Neural cell (in vitro differentiated cells): ENCODE measurements around the gene KYAT1. TPM values are rescaled to one million over a fixed set of nuclear protein-coding genes. Genes with fewer than 3 reads are reported as not detected.
A peak's percentile ranks its signal among the peaks of the same experiment; 100 is the strongest.

ENCODE experiments used
- H2AFZ ChIP-seq: fragments of 200-600, 300-800 bp; sonication (generic), shearing (Covaris generic); 2 replicates; pipeline ENCODE4 v1.6.0; 2014; ENCODE audit warnings: low read depth, mild to moderate bottlenecking, antibody characterized with exemption, low read length, moderate library complexity
- H3F3A ChIP-seq: fragments of 200-600 bp; shearing (Covaris generic); 2 replicates; pipeline ENCODE4 v1.6.1; 2016; ENCODE audit warnings: mild to moderate bottlenecking, moderate library complexity, mixed read lengths, antibody characterized with exemption, low read length; ENCODE audit not compliant: insufficient read depth, poor library complexity, severe bottlenecking
- H3K27ac ChIP-seq: fragments of 200-600, 300-800 bp; sonication (generic), shearing (Covaris generic); 2 replicates; pipeline ENCODE4 v1.5.1; 2014; ENCODE audit warnings: mild to moderate bottlenecking, low read length, moderate library complexity
- H3K27me3 ChIP-seq: fragments of 300-800, 200-600 bp; sonication (generic), shearing (Covaris generic); 2 replicates; pipeline ENCODE4 v1.6.0; 2014; ENCODE audit warnings: mild to moderate bottlenecking, low read depth, low read length, moderate library complexity; ENCODE audit not compliant: insufficient read depth
- H3K36me3 ChIP-seq: fragments of 300-800, 200-600 bp; sonication (generic), shearing (Covaris generic); 2 replicates; pipeline ENCODE4 v1.5.1; 2014; ENCODE audit warnings: mild to moderate bottlenecking, antibody characterized with exemption, low read length, moderate library complexity; ENCODE audit not compliant: insufficient read depth
- H3K4me2 ChIP-seq: fragments of 300-800, 200-600 bp; sonication (generic), shearing (Covaris generic); 2 replicates; pipeline ENCODE4 v1.6.0; 2014; ENCODE audit warnings: mild to moderate bottlenecking, low read length
- H3K4me3 ChIP-seq: fragments of 300-800, 200-600 bp; sonication (generic), shearing (Covaris generic); 2 replicates; pipeline ENCODE4 v1.5.1; 2014; ENCODE audit warnings: mild to moderate bottlenecking, low read length, moderate library complexity
- H3K79me2 ChIP-seq: fragments of 200-600 bp; shearing (Covaris generic); replicated peaks from 2 replicates; pipeline ENCODE4 v1.6.0; 2014; ENCODE audit warnings: mild to moderate bottlenecking, low read length, moderate library complexity; ENCODE audit not compliant: insufficient read depth
- H3K9ac ChIP-seq: fragments of 300-800, 200-600 bp; sonication (generic), shearing (Covaris generic); 2 replicates; pipeline ENCODE4 v1.6.1; 2016; ENCODE audit warnings: mild to moderate bottlenecking, low read length, mixed read lengths
- H3K9me2 ChIP-seq: fragments of 200-600 bp; shearing (Covaris generic); 2 replicates; pipeline ENCODE4 v1.6.1; 2016; ENCODE audit warnings: mild to moderate bottlenecking, low read length, mixed read lengths; ENCODE audit not compliant: insufficient read depth
- H3K9me3 ChIP-seq: fragments of 200-600, 300-800 bp; sonication (generic), shearing (Covaris generic); 2 replicates; pipeline ENCODE4 v1.6.1; 2016; ENCODE audit warnings: mild to moderate bottlenecking, mixed run types, low read length, moderate library complexity, mixed read lengths
- H4K20me1 ChIP-seq: fragments of 200-600 bp; shearing (Covaris generic); 2 replicates; pipeline ENCODE4 v1.6.1; 2016; ENCODE audit warnings: mild to moderate bottlenecking, mixed run types; ENCODE audit not compliant: insufficient read depth
- CTCF ChIP-seq: fragments of 450-650 bp; IDR thresholded peaks from 2 replicates; pipeline ENCODE4 v1.5.1; 2014; ENCODE audit warnings: antibody characterized with exemption, mild to moderate bottlenecking, moderate library complexity; ENCODE audit not compliant: poor library complexity, severe bottlenecking
- EP300 ChIP-seq: fragments of 450-650 bp; conservative IDR thresholded peaks from 2 replicates; pipeline ENCODE4 v1.6.1; 2014; ENCODE audit warnings: antibody characterized with exemption, mild to moderate bottlenecking, moderate library complexity; ENCODE audit not compliant: poor library complexity, severe bottlenecking
- EZH2 ChIP-seq: fragments of 200-600, 300-800 bp; shearing (Covaris generic), sonication (generic); IDR thresholded peaks from 2 replicates; pipeline ENCODE4 v1.6.1; 2014; ENCODE audit warnings: antibody characterized with exemption, low read length, borderline replicate concordance, mild to moderate bottlenecking; ENCODE audit not compliant: insufficient read depth, poor library complexity, severe bottlenecking
- MXI1 ChIP-seq: fragments of 450-650 bp; conservative IDR thresholded peaks from 2 replicates; pipeline ENCODE4 v1.6.1; 2014; ENCODE audit warnings: antibody characterized with exemption, mild to moderate bottlenecking; ENCODE audit not compliant: poor library complexity, severe bottlenecking
- POLR2AphosphoS5 ChIP-seq: IDR thresholded peaks from 2 replicates; pipeline ENCODE4 v1.6.1; 2012
- RAD21 ChIP-seq: fragments of 450-650 bp; conservative IDR thresholded peaks from 2 replicates; pipeline ENCODE4 v1.6.1; 2014; ENCODE audit warnings: antibody characterized with exemption, mild to moderate bottlenecking, moderate library complexity
- REST ChIP-seq: IDR thresholded peaks from 2 replicates; pipeline ENCODE4 v1.6.1; 2012; ENCODE audit warnings: borderline replicate concordance
- SMC3 ChIP-seq: fragments of 450-650 bp; conservative IDR thresholded peaks from 2 replicates; pipeline ENCODE4 v1.6.1; 2014; ENCODE audit warnings: antibody characterized with exemption, mild to moderate bottlenecking, moderate library complexity; ENCODE audit not compliant: poor library complexity
- TAF1 ChIP-seq: IDR thresholded peaks from 2 replicates; pipeline ENCODE4 v1.6.1; 2012; ENCODE audit warnings: low read depth
- polyA plus RNA-seq: library from polyadenylated mRNA; depleted of rRNA; stranded (reverse); fragments of >200 nt; gene quantifications from 2 replicates; pipeline ENCODE4 v1.2.3, GENCODE V29; 2014

KYAT1 gene
- polyA plus RNA-seq, 1 donor from 2014 or later, result 22.6 TPM

- Histone ChIP-seq H3K4me3 (no peak overlapping the region), H3K9me3 (no peaks in the 10 kb centered on the region), H3K9ac (no peak overlapping the region), H3K27ac (no peak overlapping the region), H3K36me3 (no peaks in the 10 kb centered on the region), H3K27me3 (no peaks in the 10 kb centered on the region), H3K9me2 (no peaks in the 10 kb centered on the region), H3K79me2 (no peaks in the 10 kb centered on the region), H2AFZ (no peak overlapping the region), H4K20me1 (no peaks in the 10 kb centered on the region), H3K4me2 (no peak overlapping the region), H3F3A (no peaks in the 10 kb centered on the region)
- no peak for TF ChIP-seq EP300
- TF ChIP-seq POLR2AphosphoS5, result no peak
- TF ChIP-seq CTCF, result no peak
- no peak for TF ChIP-seq SMC3
- no peak for TF ChIP-seq TAF1
Observed at GRCh38 chr9:128870128-128870940, 11.4 kb downstream of the KYAT1 start.

- Histone ChIP-seq H4K20me1 (no peaks in the 10 kb centered on the region), H3K27ac (no peak overlapping the region), H3K9me2 (no peaks in the 10 kb centered on the region), H2AFZ (no peak overlapping the region), H3K79me2 (no peaks in the 10 kb centered on the region), H3K9me3 (no peaks in the 10 kb centered on the region), H3K27me3 (no peaks in the 10 kb centered on the region), H3K9ac (no peak overlapping the region), H3K36me3 (no peaks in the 10 kb centered on the region), H3K4me3 (no peak overlapping the region), H3K4me2 (no peak overlapping the region), H3F3A (no peaks in the 10 kb centered on the region)
- TF ChIP-seq CTCF, result peak; percentile 49
- TF ChIP-seq SMC3, result no peak
Observed at GRCh38 chr9:128863647-128864046, 18.1 kb downstream of the KYAT1 start.

- Histone ChIP-seq H3F3A (no peaks in the 10 kb centered on the region), H3K27me3 (no peaks in the 10 kb centered on the region), H3K9ac (no peak overlapping the region), H3K36me3 (no peaks in the 10 kb centered on the region), H4K20me1 (no peaks in the 10 kb centered on the region), H3K4me3 (no peak overlapping the region), H3K9me3 (no peaks in the 10 kb centered on the region), H3K4me2 (no peak overlapping the region), H2AFZ (no peak overlapping the region), H3K79me2 (no peaks in the 10 kb centered on the region), H3K9me2 (no peaks in the 10 kb centered on the region), H3K27ac (no peak overlapping the region)
- TF ChIP-seq REST, result no peak
- no peak for TF ChIP-seq MXI1
- TF ChIP-seq EZH2, result no peak
- no peak for TF ChIP-seq RAD21
- TF ChIP-seq EP300, result no peak
- no peak for TF ChIP-seq SMC3
- TF ChIP-seq TAF1, result no peak
- TF ChIP-seq POLR2AphosphoS5, result no peak
- no peak for TF ChIP-seq CTCF
Observed at GRCh38 chr9:128862401-128862851, 19.3 kb downstream of the KYAT1 start.
